Measurements from ENCODE around the gene HSPG2.

- no peak for TF ChIP-seq CTCF (conservative IDR thresholded peaks at IDR 0.05; ENCODE audit: low read depth, low read length)
- no peak for TF ChIP-seq EZH2 (IDR thresholded peaks at IDR 0.05; ENCODE audit: low read length, unreplicated experiment)
- no peak for TF ChIP-seq EZH2phosphoT487 (IDR thresholded peaks at IDR 0.05; ENCODE audit: borderline replicate concordance, low read length)
Measured at GRCh38 chr1:21891081-21891480, 46.0 kb downstream of the HSPG2 start.

All from PC-3 (cell line).